Esophagus squamous epithelium (tissue), 5 donors: ENCODE measurements around the gene PDE7B. TPM values are rescaled to one million over a fixed set of nuclear protein-coding genes. Genes with fewer than 3 reads are reported as not detected.

Experiments used
- DNase-seq: peaks from one replicate; lab custom pipeline; 2025; lab: John Stamatoyannopoulos, UW
- H3K27ac ChIP-seq, 4 donors: fragments of 200-600 bp; sonication (generic); one replicate each; pipeline ENCODE4 v1.5.1; 2016 to 2019; ENCODE audit warnings: mild to moderate bottlenecking in 1 of 4
- H3K27me3 ChIP-seq, 4 donors: fragments of 200-600 bp; sonication (generic); 1 replicate in 3 of 4; 2 replicates in 1 of 4; pipeline versions ENCODE4 v1.5.1 to v1.6.0; 2017 to 2021; ENCODE audit warnings: antibody characterized with exemption in 1 of 4
- H3K36me3 ChIP-seq, 3 donors: fragments of 200-600 bp; sonication (generic); one replicate each; pipeline ENCODE4 v1.5.1; 2016 to 2019
- H3K4me1 ChIP-seq, 3 donors: fragments of 200-600 bp; sonication (generic); one replicate each; pipeline ENCODE4 v1.5.1; 2017 to 2019
- H3K4me3 ChIP-seq, 4 donors: fragments of 200-600 bp; sonication (generic); 1 replicate in 3 of 4; 2 replicates in 1 of 4; pipeline ENCODE4 v1.5.1; 2016 to 2019; ENCODE audit warnings: mild to moderate bottlenecking in 2 of 4, moderate library complexity in 1 of 4
- H3K9me3 ChIP-seq, 3 donors: fragments of 200-600 bp; sonication (generic); one replicate each; pipeline ENCODE4 v1.5.1; 2016 to 2019
- POLR2A ChIP-seq, 4 donors: fragments of 450-650 bp; IDR thresholded peaks; one replicate each; pipeline ENCODE4 v1.6.1; 2017; ENCODE audit warnings: antibody characterized with exemption in 4 of 4, mild to moderate bottlenecking in 4 of 4, moderate library complexity in 3 of 4
- WGBS, 2 donors: methylation state at CpG; one replicate each; pipeline ENCODE4 v1.1.5; 2018; 5-methylcytosine and 5-hydroxymethylcytosine counted together
- intact Hi-C: fragments of 100-400 bp; cut with DNase I; formaldehyde crosslinking; loops from one replicate; pipeline ENCODE4 v1.15.0; 2022
- total RNA-seq, 4 donors: library from RNA; depleted of rRNA; stranded (reverse); fragments of >200 nt; gene quantifications; one replicate each; pipeline ENCODE4 v1.1.0, GENCODE V29; 2016
- TF ChIP-seq, protein P1 (sequence below), 6 experiments: fragments of 450-650 bp in 4 of 6; fragments of 200-600 bp in 2 of 6; sonication (generic) in 2 of 6; IDR thresholded peaks; one replicate each; pipeline ENCODE4 v1.5.1; 2016 to 2019; ENCODE audit warnings: antibody characterized with exemption in 6 of 6, mild to moderate bottlenecking in 4 of 6, moderate library complexity in 4 of 6
- donor health status: DM: yes; HTN: yes; CAD: no.

PDE7B gene
- total RNA-seq, 4 donors from 2014 or later = 0.08 to 6.1 (median 0.47) TPM

DNA sequence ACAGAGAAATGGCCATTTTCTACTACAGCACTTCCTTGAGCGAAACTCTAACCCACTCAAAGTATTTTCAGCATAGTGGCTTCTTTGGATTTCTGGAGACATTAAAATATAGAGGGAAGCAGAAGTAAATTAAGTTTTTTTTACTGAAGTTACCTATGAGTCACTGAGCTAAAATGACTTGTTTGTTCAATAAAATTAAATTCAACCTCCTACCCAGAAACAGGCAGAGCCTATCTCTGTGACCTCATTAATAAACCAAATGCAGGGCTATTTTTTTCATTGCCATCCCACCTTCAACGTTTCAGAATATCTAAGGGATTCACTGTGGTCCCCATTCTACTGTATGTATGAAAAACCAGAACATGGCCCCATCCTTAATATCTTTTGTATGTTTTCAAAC lies 265.6 kb downstream of the PDE7B start:
- WGBS, 2 donors = 59 to 63% methylated on average over 2 of the region's 2 CpGs
- no peak for DNase-seq
- intact Hi-C loops = no loop called here
- Histone ChIP-seq H3K4me3 (no peak overlapping the region), H3K9me3 (no peaks in the 10 kb centered on the region), H3K4me1 (peaks cover 10 to 73% (median 16%) of the 10 kb centered on the region in 3 donors), H3K27me3 (no peaks in the 10 kb centered on the region), H3K27ac (no peak overlapping the region), H3K36me3 (no peaks in the 10 kb centered on the region)
- TF ChIP-seq, protein P1, sequence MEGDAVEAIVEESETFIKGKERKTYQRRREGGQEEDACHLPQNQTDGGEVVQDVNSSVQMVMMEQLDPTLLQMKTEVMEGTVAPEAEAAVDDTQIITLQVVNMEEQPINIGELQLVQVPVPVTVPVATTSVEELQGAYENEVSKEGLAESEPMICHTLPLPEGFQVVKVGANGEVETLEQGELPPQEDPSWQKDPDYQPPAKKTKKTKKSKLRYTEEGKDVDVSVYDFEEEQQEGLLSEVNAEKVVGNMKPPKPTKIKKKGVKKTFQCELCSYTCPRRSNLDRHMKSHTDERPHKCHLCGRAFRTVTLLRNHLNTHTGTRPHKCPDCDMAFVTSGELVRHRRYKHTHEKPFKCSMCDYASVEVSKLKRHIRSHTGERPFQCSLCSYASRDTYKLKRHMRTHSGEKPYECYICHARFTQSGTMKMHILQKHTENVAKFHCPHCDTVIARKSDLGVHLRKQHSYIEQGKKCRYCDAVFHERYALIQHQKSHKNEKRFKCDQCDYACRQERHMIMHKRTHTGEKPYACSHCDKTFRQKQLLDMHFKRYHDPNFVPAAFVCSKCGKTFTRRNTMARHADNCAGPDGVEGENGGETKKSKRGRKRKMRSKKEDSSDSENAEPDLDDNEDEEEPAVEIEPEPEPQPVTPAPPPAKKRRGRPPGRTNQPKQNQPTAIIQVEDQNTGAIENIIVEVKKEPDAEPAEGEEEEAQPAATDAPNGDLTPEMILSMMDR (IDR thresholded peaks at IDR 0.05) = no peak
- TF ChIP-seq POLR2A (IDR thresholded peaks at IDR 0.05) = no peak

DNA sequence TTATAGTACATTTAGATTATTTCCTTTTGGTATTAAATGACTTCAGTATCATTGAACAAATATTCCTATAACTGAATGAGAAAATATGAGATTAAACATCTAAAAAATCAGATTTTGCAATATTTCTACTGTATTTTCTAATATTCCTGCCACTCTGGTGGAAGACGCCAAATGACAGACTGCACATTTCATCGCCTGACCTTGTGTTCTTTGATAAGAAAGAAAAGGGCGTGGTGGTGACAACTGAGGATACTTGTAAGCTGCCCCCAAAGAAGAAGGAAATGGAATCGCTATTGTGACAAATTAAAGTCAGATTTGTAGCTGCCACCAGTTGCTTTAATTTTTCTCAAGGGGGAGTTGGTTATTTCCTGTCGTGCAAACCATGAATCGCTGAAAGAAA lies 267.3 kb downstream of the PDE7B start:
- Histone ChIP-seq H3K36me3 (no peaks in the 10 kb centered on the region), H3K9me3 (no peaks in the 10 kb centered on the region), H3K27ac (peak overlapping the region in 2 of 4 donors; percentile 49 to 60), H3K4me1 (peaks cover 9 to 82% (median 20%) of the 10 kb centered on the region in 3 donors), H3K27me3 (no peaks in the 10 kb centered on the region), H3K4me3 (no peak overlapping the region)
- TF ChIP-seq, protein P1 (IDR thresholded peaks at IDR 0.05) = no peak
- no peak for TF ChIP-seq POLR2A (IDR thresholded peaks at IDR 0.05)
- intact Hi-C loops = no loop called here
- WGBS, 2 donors = 62 to 79% methylated on average over 6 of the region's 6 CpGs
- DNase-seq = no peak

DNA sequence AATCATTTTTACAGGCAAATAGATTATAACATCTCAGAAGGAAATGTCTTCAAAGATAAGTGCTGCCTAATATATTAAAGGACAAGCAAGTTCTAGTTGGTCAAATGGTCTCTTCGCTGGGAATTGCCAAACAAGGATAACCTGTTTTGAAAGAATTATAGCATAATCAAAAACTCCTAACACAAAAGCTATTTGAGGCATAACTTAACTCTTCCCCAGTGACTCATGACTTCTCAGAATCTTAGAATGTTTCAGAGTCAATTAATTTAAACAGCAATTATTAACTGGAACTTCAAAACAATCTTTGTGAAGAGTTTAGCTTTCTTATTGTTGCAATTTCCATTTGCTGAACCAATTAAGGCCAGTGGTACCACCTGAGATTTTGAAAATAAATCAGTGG lies 272.0 kb downstream of the PDE7B start:
- H3K36me3 ChIP-seq = no peaks in the 10 kb centered on the region
- H3K4me3 ChIP-seq = no peak overlapping the region
- no peaks in the 10 kb centered on the region for H3K9me3 ChIP-seq
- intact Hi-C loops = no loop called here
- WGBS, 2 donors = 25 to 27% methylated on average over 1 of the region's 1 CpG
- H3K27ac ChIP-seq = peak overlapping the region; percentile 57 to 76 (median 64)
- peaks cover 0 to 86% (median 27%) of the 10 kb centered on the region in 3 donors for H3K4me1 ChIP-seq
- no peaks in the 10 kb centered on the region for H3K27me3 ChIP-seq
- DNase-seq = no peak
- TF ChIP-seq, protein P1 (IDR thresholded peaks at IDR 0.05) = no peak

DNA sequence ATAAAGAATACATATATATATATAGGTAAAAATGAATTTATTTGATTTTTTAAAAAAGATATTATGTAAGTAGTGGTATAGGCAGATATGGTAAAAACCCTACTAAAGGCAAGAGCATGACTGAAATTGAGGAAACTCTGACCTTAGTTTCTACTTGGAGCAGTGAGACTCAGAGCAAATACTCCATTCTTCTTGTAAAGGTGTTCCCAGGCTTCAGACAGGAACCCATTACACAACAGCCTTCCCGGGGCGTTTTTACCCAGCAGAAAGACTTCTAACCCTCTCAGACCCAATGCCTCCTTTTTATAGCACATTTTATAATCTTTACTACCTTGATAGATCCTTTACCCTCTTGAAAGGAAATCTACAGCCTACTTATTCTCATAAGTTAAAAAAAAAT lies 274.1 kb downstream of the PDE7B start:
- Histone ChIP-seq H3K27me3 (no peaks in the 10 kb centered on the region), H3K9me3 (no peaks in the 10 kb centered on the region), H3K27ac (peak overlapping the region in 2 of 4 donors; percentile 48 to 54), H3K4me1 (peaks cover 0 to 79% (median 21%) of the 10 kb centered on the region in 3 donors), H3K36me3 (no peaks in the 10 kb centered on the region), H3K4me3 (no peak overlapping the region)
- intact Hi-C loops = no loop called here
- no peak for TF ChIP-seq POLR2A (IDR thresholded peaks at IDR 0.05)
- TF ChIP-seq, protein P1 (IDR thresholded peaks at IDR 0.05) = no peak
- DNase-seq = no peak
- WGBS, 2 donors = 75 to 79% methylated on average over 2 of the region's 2 CpGs

DNA sequence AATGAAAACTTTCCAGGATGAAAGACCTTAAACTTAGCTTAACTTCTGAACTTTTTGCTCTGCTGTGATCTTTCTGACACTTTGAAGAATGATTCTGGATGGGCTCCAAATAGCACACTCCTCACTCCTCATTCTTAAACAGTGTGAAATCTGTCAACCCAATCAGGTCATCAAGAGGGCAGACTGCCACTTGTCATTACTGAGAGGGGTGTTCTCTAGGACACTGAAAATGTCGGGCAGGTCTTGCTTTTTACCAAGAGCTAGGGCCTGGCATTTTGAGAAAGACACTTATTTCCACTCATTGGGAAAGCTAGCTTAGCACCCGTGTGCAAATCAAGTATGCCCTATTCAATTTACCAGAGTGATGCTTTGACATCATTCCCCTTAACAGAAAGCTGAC lies 276.4 kb downstream of the PDE7B start:
- Histone ChIP-seq H3K27ac (peak overlapping the region in 3 of 4 donors; percentile 13 to 46 (median 21)), H3K36me3 (no peaks in the 10 kb centered on the region), H3K4me1 (peaks cover 0 to 64% (median 21%) of the 10 kb centered on the region in 3 donors), H3K27me3 (no peaks in the 10 kb centered on the region), H3K9me3 (no peaks in the 10 kb centered on the region), H3K4me3 (no peak overlapping the region)
- DNase-seq = no peak
- TF ChIP-seq, protein P1 (IDR thresholded peaks at IDR 0.05) = no peak
- no peak for TF ChIP-seq POLR2A (IDR thresholded peaks at IDR 0.05)
- intact Hi-C loops = no loop called here
- 38 to 40% methylated on average over 1 to 2 of the region's 2 CpGs for WGBS, 2 donors
